PC-9 (cell line): ENCODE data around the gene PTS. TPM values are rescaled to one million over a fixed set of nuclear protein-coding genes. Genes with fewer than 3 reads are reported as not detected.

ENCODE experiments used
- BruUV-seq: library from RNA; stranded (reverse); fragments of 400-500 nt; replicated peaks from 2 replicates; lab custom pipeline; 2021; lab: Mats Ljungman, UMichigan
- CTCF ChIA-PET: fragments of 300-600 bp; sonication (Branson Sonifier 250); formaldehyde crosslinking; loops from one replicate; lab custom pipeline; 2022; ENCODE audit warnings: antibody characterized with exemption; lab: Charles Lee
- POLR2A ChIA-PET: fragments of 300-600 bp; sonication (Branson Sonifier 250); formaldehyde crosslinking; loops from one replicate; lab custom pipeline; 2022; ENCODE audit warnings: antibody characterized with exemption; ENCODE audit not compliant: unreplicated experiment; lab: Charles Lee
- DNase-seq, 2 experiments: peaks; one replicate each; pipeline versions ENCODE4 v3.0.0 to v3.0.0-alpha.2; 2015 to 2022; ENCODE audit warnings: mixed read lengths in 1 of 2
- H2AFZ ChIP-seq: fragments of 200-600 bp; sonication (generic); 2 replicates; pipeline ENCODE4 v1.8.1; 2017; ENCODE audit warnings: antibody characterized with exemption
- H3F3A ChIP-seq: fragments of 200-600 bp; sonication (generic); 2 replicates; pipeline ENCODE4 v1.8.1; 2017; ENCODE audit warnings: antibody characterized with exemption, mild to moderate bottlenecking, low read depth; ENCODE audit not compliant: insufficient read depth
- H3K27ac ChIP-seq: fragments of 200-600 bp; sonication (generic); 2 replicates; pipeline ENCODE4 v1.6.1; 2016; ENCODE audit warnings: mixed run types
- H3K27me3 ChIP-seq: fragments of 200-600 bp; sonication (generic); 2 replicates; pipeline ENCODE4 v1.6.1; 2016; ENCODE audit warnings: low read depth, mixed run types; ENCODE audit not compliant: insufficient read depth
- H3K36me3 ChIP-seq: fragments of 200-600 bp; sonication (generic); 2 replicates; pipeline ENCODE4 v1.6.1; 2016; ENCODE audit warnings: low read depth, mixed run types
- H3K4me1 ChIP-seq: fragments of 200-600 bp; sonication (generic); replicated peaks from 2 replicates; pipeline ENCODE4 v1.6.1; 2016; ENCODE audit warnings: mixed run types; ENCODE audit not compliant: insufficient read depth
- H3K4me2 ChIP-seq: fragments of 200-600 bp; sonication (generic); 2 replicates; pipeline ENCODE4 v1.6.1; 2017; ENCODE audit warnings: mixed run types
- H3K4me3 ChIP-seq: fragments of 200-600 bp; sonication (generic); 2 replicates; pipeline ENCODE4 v1.6.1; 2016; ENCODE audit warnings: mixed run types
- H3K79me2 ChIP-seq: fragments of 200-600 bp; sonication (generic); 2 replicates; pipeline ENCODE4 v1.6.1; 2017; ENCODE audit warnings: low read depth, mixed run types
- H3K9me2 ChIP-seq: fragments of 200-600 bp; sonication (generic); 2 replicates; pipeline ENCODE4 v1.8.1; 2017; ENCODE audit warnings: mild to moderate bottlenecking; ENCODE audit not compliant: insufficient read depth
- H3K9me3 ChIP-seq: fragments of 200-600 bp; sonication (generic); 2 replicates; pipeline ENCODE4 v1.8.1; 2016; ENCODE audit warnings: low read depth; ENCODE audit not compliant: insufficient read depth
- H4K20me1 ChIP-seq: fragments of 200-600 bp; sonication (generic); 2 replicates; pipeline ENCODE4 v1.8.1; 2017; ENCODE audit not compliant: insufficient read depth
- EZH2 ChIP-seq: fragments of 200-600 bp; sonication (generic); IDR thresholded peaks from 2 replicates; pipeline ENCODE4 v1.8.0; 2017; ENCODE audit warnings: antibody characterized with exemption, low read depth
- intact Hi-C: fragments of 100-400 bp; cut with micrococcal nuclease; formaldehyde crosslinking; loops from one replicate; pipeline ENCODE4 v1.10.0; 2022; ENCODE audit not compliant: unreplicated experiment
- total RNA-seq: library from RNA; stranded (reverse); gene quantifications from 2 replicates; pipeline ENCODE4 v1.2.3, GENCODE V29; 2021
- TF ChIP-seq, protein P1 (sequence below): fragments of 200-600 bp; sonication (generic); conservative IDR thresholded peaks from 2 replicates; pipeline ENCODE4 v1.6.1; 2017; ENCODE audit warnings: mixed run types, antibody characterized with exemption, mild to moderate bottlenecking, moderate library complexity

Gene PTS
- total RNA-seq, 1 experiment from 2014 or later: 43.0 TPM

DNA sequence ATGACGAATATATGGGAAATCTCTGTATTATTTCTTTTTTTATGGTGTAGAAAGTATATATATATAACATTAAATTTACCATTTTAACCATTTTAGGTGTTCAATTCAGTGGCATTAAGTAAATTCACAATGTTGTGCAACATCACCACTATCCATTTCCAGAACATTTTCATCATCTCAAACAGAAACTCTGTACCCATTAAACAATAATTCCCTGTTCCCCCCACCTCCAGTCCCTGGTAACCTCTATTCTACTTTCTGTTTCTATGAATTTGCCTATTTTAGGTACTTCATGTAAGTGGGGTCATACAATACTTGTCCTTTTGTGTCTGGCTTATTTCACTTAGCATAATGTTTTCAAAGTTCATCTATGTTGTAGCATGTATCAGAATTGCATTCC lies 15.3 kb upstream of the PTS start:
- Histone ChIP-seq H3K9me2 (no peaks in the 10 kb centered on the region), H3K9me3 (no peaks in the 10 kb centered on the region), H3F3A (0 out of 2 replicates have a peak, but pooled peaks cover 9% of the 10 kb centered on the region), H2AFZ (no peak overlapping the region), H3K4me1 (peaks cover 9% of the 10 kb centered on the region), H3K36me3 (no peaks in the 10 kb centered on the region), H3K27me3 (no peaks in the 10 kb centered on the region), H3K79me2 (no peaks in the 10 kb centered on the region), H3K4me2 (no peak overlapping the region), H3K27ac (no peak overlapping the region), H3K4me3 (no peak overlapping the region), H4K20me1 (no peaks in the 10 kb centered on the region)
- CTCF ChIA-PET: no interaction called here
- no peak for DNase-seq
- intact Hi-C loops: no loop called here
- TF ChIP-seq, protein P1, sequence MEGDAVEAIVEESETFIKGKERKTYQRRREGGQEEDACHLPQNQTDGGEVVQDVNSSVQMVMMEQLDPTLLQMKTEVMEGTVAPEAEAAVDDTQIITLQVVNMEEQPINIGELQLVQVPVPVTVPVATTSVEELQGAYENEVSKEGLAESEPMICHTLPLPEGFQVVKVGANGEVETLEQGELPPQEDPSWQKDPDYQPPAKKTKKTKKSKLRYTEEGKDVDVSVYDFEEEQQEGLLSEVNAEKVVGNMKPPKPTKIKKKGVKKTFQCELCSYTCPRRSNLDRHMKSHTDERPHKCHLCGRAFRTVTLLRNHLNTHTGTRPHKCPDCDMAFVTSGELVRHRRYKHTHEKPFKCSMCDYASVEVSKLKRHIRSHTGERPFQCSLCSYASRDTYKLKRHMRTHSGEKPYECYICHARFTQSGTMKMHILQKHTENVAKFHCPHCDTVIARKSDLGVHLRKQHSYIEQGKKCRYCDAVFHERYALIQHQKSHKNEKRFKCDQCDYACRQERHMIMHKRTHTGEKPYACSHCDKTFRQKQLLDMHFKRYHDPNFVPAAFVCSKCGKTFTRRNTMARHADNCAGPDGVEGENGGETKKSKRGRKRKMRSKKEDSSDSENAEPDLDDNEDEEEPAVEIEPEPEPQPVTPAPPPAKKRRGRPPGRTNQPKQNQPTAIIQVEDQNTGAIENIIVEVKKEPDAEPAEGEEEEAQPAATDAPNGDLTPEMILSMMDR: no peak
- no peak for TF ChIP-seq EZH2
- BruUV-seq: no TSS peak
- POLR2A ChIA-PET: no interaction called here

DNA sequence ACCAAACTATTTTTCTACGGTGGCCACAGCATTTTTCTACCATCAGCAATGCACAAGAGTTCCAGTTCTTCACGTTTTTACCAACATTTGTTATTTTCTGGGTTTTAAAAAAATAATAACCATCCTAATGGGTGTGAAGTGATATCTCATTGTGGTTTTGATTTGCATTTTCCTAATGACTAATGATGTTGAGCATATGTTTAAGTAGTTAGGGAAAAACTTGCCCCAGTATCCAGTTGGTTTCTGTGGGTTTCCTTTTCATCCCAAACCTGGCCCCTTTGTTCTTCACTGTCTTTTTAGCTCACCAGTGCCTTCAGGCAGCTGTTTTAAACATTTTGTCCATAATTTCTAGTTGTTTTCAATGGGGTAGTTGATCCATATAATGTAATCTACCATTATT lies 14.7 kb upstream of the PTS start:
- TF ChIP-seq EZH2: no peak
- TF ChIP-seq, protein P1: no peak
- Histone ChIP-seq H4K20me1 (no peaks in the 10 kb centered on the region), H3F3A (0 out of 2 replicates have a peak, but pooled peaks cover 14% of the 10 kb centered on the region), H3K4me1 (peaks cover 16% of the 10 kb centered on the region), H3K9me3 (no peaks in the 10 kb centered on the region), H3K4me2 (no peak overlapping the region), H3K79me2 (no peaks in the 10 kb centered on the region), H3K27me3 (no peaks in the 10 kb centered on the region), H3K27ac (no peak overlapping the region), H3K36me3 (no peaks in the 10 kb centered on the region), H3K9me2 (no peaks in the 10 kb centered on the region), H2AFZ (no peak overlapping the region), H3K4me3 (no peak overlapping the region)
- BruUV-seq: no TSS peak
- intact Hi-C loops: no loop called here
- no peak for DNase-seq
- CTCF ChIA-PET: interaction anchor here (0.6 kb wide), 1 partner anchor 10 kb away, joined by 4 read pairs; no protein-coding TSS in a partner anchor
- POLR2A ChIA-PET: no interaction called here

DNA sequence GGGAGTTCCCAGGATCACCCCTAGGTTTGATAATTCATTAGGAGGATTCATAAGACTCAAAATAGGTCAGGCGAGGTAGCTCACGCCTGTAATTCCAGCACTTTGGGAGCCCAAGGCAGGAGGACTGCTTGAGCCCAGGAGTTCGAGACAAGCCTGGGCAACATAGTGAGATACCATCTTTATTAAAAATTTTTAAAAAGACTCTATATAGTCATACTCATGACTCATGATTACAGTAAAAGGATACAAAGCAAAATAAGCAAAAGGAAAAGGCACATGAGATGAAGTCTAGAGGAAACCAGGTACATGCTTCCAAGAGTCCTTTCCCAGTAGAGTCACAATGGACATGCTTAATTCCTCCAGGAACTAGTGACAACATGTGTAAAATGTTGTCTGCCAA lies 13.9 kb upstream of the PTS start:
- H3K27ac ChIP-seq: no peak overlapping the region
- no peaks in the 10 kb centered on the region for H3K27me3 ChIP-seq
- no peak for DNase-seq
- H3K4me3 ChIP-seq: no peak overlapping the region
- no peaks in the 10 kb centered on the region for H3K79me2 ChIP-seq
- no peaks in the 10 kb centered on the region for H3K9me2 ChIP-seq
- POLR2A ChIA-PET: no interaction called here
- H3K4me2 ChIP-seq: no peak overlapping the region
- BruUV-seq: no TSS peak
- H3K4me1 ChIP-seq: peaks cover 19% of the 10 kb centered on the region
- intact Hi-C loops: no loop called here
- CTCF ChIA-PET: interaction anchor here (0.5 kb wide), 1 partner anchor 884 kb away, joined by 3 read pairs; no protein-coding TSS in a partner anchor
- H3K9me3 ChIP-seq: no peaks in the 10 kb centered on the region
- H4K20me1 ChIP-seq: no peaks in the 10 kb centered on the region
- H3K36me3 ChIP-seq: no peaks in the 10 kb centered on the region
- TF ChIP-seq, protein P1: no peak
- no peak for TF ChIP-seq EZH2
- no peak overlapping the region for H2AFZ ChIP-seq
- 0 out of 2 replicates have a peak, but pooled peaks cover 14% of the 10 kb centered on the region for H3F3A ChIP-seq
